ENCODE results near the gene PGAP2. TPM values are rescaled to one million over a fixed set of nuclear protein-coding genes. Genes with fewer than 3 reads are reported as not detected.
"Not testable (repeated sequence)": the region's sequence is repeated elsewhere in the genome, so short reads cannot be mapped to it uniquely, and the experiment has no call there.

Gene PGAP2
- 10 to 100 TPM; 37.6 to 45.9 TPM for total RNA-seq

DNA sequence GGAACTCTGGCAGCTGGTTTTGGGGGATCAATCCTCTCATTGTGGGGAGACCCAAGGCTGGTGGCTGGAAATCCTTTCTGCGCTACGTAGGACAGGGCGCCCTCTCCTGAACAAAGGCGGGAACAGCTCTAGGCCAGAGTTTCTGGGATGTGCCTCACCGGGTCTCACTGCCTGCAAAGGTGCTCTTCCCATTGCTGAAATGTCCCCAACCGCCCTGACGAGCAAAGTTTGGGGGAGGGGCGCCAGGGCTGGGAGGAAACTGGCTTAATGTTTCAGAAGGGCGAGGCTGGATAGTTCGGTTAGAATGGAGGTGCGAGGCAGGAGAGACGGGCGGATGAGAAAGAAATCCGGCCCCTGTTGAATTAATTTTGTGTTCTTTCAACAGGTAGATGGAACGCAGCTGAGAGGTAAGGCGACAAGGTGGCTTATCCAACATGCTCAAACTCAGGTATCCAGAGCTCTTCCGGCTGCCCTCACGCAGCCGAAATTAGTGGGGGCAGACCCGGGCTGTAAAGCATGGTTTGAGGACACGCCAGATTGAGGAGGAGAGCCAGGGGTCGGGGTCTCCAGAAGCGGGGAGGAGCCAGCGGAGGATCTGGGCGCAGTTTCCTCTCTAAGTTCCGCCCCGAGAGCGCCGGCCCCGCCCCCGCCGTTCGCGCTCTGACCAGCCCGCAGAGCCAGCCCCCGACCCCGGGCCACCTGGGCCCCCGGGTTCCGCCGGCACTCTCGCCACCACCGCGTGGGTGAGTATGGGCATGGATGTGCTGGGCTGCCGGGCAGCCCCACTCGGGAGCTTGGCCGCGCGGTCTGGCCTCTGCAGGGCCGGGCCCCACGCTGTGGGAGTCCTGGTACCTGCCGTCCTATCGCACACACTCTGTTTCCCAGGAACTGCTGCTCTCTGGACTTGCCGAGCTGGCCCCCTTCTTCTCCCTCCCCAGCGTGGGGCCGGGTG, at the start of gene PGAP2:
Gene PGAP2 (plus strand): TSS at position 652 of the 952 bp plus-strand sequence. CDS start 2,700 bp downstream, outside the sequence.
- Mint-ChIP-seq H3K36me3 (ENCODE audit: insufficient read depth in 2 of 2) (no peaks in the 10 kb centered on the region), H3K9me3 (no peaks in the 10 kb centered on the region), H3K4me3 (peak within 1 kb of the TSS; percentile 96 to 99), H3K27me3 (ENCODE audit: low read depth) (no peaks in the 10 kb centered on the region), H3K27ac (peak within 1 kb of the TSS; percentile 92), H3K4me1 (ENCODE audit: low read depth) (peaks cover 33% of the 10 kb centered on the region)
- peak; percentile 80 to 85 for ATAC-seq (replicated peaks in 1 of 2)
- peak; percentile 72 to 73 for DNase-seq

DNA sequence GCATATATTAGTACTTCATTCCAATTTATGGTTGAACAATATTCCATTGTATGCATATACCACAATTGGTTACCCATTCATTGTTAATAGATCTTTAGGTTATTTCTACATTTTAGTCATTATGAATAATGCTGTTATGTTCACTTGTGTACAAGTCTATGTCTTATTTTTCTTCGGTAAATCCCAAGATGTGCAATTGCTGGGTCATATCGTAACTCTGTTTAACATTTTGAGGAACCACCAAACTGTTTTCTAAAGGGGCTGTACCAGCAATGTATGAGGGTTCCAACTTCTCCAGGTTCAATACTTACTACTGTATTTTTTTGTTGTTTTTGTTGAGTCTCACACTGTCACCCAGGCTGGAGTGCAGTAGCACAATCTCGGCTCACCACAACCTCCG, 44.1 kb upstream of the PGAP2 start:
- Mint-ChIP-seq H3K4me1 (ENCODE audit: low read depth) (no peaks in the 10 kb centered on the region), H3K27ac (no peak overlapping the region), H3K4me3 (no peak overlapping the region), H3K9me3 (no peaks in the 10 kb centered on the region), H3K27me3 (ENCODE audit: low read depth) (no peaks in the 10 kb centered on the region), H3K36me3 (ENCODE audit: insufficient read depth in 2 of 2) (peaks cover 4 to 48% of the 10 kb centered on the region in 2 donors)
- DNase-seq (no peak), ATAC-seq (replicated peaks in 1 of 2) (no peak)

DNA sequence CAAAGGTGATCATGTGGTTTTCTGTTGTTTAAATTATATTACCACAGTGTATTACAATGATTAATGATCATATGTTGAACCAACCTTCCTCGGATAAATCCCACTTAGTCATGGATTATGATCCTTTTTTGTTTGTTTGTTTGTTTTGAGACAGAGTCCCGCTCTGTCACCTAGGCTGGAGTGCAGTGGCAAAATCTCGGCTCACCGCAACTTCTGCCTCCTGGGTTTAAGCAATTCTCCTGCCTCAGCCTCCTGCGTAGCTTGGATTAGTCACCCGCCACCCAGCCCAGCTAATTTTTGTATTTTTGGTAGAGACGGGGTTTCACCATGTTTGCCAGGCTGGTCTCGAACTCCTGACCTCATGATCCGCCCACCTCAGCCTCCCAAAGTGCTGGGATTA, 41.5 kb upstream of the PGAP2 start:
- not testable (repeated sequence) for ATAC-seq (replicated peaks in 1 of 2); H3K27me3 Mint-ChIP-seq (ENCODE audit: low read depth); H3K27ac Mint-ChIP-seq; H3K4me3 Mint-ChIP-seq; H3K9me3 Mint-ChIP-seq; H3K4me1 Mint-ChIP-seq (ENCODE audit: low read depth); DNase-seq
- peaks cover 4 to 56% of the 10 kb centered on the region in 2 donors for H3K36me3 Mint-ChIP-seq (ENCODE audit: insufficient read depth in 2 of 2)

DNA sequence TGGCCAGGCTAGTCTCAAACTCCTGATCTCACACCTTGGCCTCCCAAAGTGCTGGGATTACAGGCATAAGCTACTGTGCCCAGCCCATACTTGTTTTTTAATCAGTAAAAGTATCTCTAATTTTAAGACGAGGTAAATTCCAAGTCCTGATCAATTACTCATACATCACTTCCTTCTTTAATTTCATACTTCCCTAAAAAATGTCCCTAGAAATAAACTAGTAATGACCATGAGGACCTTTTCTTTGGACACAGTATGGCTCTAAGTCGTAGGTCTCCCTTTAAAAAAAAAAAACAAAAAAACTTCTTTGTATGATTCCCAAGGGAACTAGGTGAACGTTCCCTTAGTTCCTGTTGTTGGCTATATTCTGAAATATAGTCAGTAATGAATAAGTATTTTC, 40.8 kb upstream of the PGAP2 start:
- peaks cover 6 to 57% of the 10 kb centered on the region in 2 donors for H3K36me3 Mint-ChIP-seq (ENCODE audit: insufficient read depth in 2 of 2)

DNA sequence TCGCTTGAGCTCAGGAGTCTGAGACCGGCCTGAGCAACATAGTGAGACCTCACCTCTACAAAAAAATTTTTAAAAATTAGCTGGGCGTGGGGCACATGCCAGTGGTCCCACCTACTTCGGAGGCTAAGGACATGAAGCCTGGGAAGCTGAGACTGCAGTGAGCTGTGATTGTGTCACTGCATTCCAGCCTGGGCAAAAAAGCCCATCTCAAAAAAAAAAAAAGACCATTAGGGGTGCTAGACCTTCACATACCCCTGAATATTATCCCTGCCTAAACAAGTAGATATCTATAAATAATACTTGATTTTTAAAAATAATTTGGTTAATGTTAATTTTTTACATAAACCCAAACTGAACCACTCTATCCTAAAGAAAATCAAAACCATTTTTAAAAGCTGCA, 35.2 kb upstream of the PGAP2 start:
- no peak overlapping the region for H3K27ac Mint-ChIP-seq
- ATAC-seq (replicated peaks in 1 of 2) = no peak
- no peaks in the 10 kb centered on the region for H3K4me1 Mint-ChIP-seq (ENCODE audit: low read depth)
- peaks cover 7 to 54% of the 10 kb centered on the region in 2 donors for H3K36me3 Mint-ChIP-seq (ENCODE audit: insufficient read depth in 2 of 2)
- H3K4me3 Mint-ChIP-seq = no peak overlapping the region
- H3K27me3 Mint-ChIP-seq (ENCODE audit: low read depth) = no peaks in the 10 kb centered on the region
- no peaks in the 10 kb centered on the region for H3K9me3 Mint-ChIP-seq
- DNase-seq = no peak

More for the DNA sequence above, 40.8 kb upstream of the PGAP2 start:
- ATAC-seq (replicated peaks in 1 of 2) (no peak), DNase-seq (no peak)
- Mint-ChIP-seq H3K27me3 (ENCODE audit: low read depth) (no peaks in the 10 kb centered on the region), H3K9me3 (no peaks in the 10 kb centered on the region), H3K4me3 (no peak overlapping the region), H3K4me1 (ENCODE audit: low read depth) (no peaks in the 10 kb centered on the region), H3K27ac (no peak overlapping the region)

DNA sequence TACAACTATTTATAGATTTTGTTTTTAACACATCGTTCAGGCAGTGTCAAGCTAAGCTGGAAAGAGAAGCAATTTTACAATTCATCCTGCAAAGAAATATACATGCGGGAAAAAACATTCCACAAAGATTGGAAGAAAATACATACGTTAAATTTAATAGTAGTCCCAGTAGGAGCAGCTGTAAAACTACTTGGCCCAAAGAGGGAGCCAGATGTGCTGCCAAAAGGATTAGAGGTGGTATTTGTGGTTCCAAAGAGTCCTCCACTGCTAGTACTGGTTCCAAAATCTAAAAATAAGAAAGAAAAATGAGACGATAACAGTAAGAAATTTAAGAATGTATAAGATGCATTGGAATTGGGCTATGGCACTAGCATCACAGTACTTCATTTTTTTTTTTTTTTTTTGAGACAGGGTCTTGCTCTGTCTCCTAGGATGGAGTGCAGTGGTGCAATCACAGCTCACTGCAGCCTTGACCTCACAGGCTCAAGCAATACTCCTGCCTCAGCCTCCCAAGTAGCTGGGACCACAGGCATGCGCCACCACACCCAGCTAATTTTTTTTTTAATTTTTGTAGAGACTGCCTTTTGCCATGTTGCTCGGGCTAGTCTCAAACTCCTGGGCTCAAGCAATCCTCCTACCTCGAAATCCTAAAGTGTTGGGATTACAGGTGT, 32.5 kb upstream of the PGAP2 start:
- Mint-ChIP-seq H3K9me3 (no peaks in the 10 kb centered on the region), H3K4me3 (no peak overlapping the region), H3K27ac (no peak overlapping the region), H3K4me1 (ENCODE audit: low read depth) (peaks cover 9% of the 10 kb centered on the region), H3K27me3 (ENCODE audit: low read depth) (no peaks in the 10 kb centered on the region), H3K36me3 (ENCODE audit: insufficient read depth in 2 of 2) (peaks cover 11 to 53% of the 10 kb centered on the region in 2 donors)
- no peak for ATAC-seq (replicated peaks in 1 of 2)
- DNase-seq = no peak

DNA sequence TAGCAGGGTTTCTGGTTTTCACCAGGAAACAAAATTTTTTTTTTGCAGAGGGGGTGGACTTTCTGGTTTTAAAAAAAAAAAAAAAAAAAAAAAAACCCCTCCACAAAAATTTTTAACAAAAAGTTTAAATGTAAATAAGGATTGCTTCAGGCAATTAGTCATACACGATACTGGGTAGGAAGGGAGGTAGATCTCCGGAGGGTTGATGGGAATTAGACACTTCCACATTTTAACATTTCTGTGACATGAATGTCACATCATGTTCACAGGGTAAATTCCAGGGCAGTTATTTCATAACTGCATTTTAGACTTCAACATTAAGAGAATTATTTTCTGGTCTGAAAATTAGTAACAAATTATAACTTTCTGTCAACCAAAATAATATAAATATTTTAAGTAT, 26.9 kb upstream of the PGAP2 start:
- no peaks in the 10 kb centered on the region for H3K9me3 Mint-ChIP-seq
- H3K27ac Mint-ChIP-seq = peak overlapping the region; percentile 65
- ATAC-seq (replicated peaks in 1 of 2) = no peak
- DNase-seq = no peak
- peak overlapping the region; percentile 17 to 32 for H3K4me3 Mint-ChIP-seq
- peaks cover 63% of the 10 kb centered on the region for H3K4me1 Mint-ChIP-seq (ENCODE audit: low read depth)
- H3K36me3 Mint-ChIP-seq (ENCODE audit: insufficient read depth in 2 of 2) = peaks cover 9 to 42% of the 10 kb centered on the region in 2 donors
- H3K27me3 Mint-ChIP-seq (ENCODE audit: low read depth) = no peaks in the 10 kb centered on the region

DNA sequence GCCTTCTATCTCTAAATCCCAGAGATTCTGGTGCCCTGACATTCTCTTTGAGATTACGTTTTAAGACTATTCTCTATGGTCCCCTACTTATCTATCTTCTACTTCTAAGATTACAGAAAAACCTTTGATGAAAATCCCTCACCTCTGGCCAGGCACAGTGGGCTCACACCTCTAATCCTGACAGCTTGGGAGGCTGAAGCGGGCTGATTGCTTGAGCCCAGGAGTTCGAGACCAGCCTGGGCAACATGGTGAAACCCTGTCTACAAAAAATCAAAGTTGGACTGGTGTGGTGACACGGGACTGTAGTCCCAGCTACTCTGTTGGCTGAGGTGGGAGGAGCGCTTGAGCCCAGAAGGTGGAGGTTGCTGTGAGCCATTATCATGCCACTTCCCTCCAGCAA, 25.4 kb upstream of the PGAP2 start:
- H3K4me3 Mint-ChIP-seq = peak overlapping the region; percentile 15 to 32
- no peaks in the 10 kb centered on the region for H3K9me3 Mint-ChIP-seq
- H3K27ac Mint-ChIP-seq = peak overlapping the region; percentile 65
- H3K27me3 Mint-ChIP-seq (ENCODE audit: low read depth) = no peaks in the 10 kb centered on the region
- H3K4me1 Mint-ChIP-seq (ENCODE audit: low read depth) = peaks cover 78% of the 10 kb centered on the region
- H3K36me3 Mint-ChIP-seq (ENCODE audit: insufficient read depth in 2 of 2) = peaks cover 9 to 40% of the 10 kb centered on the region in 2 donors
- no peak for DNase-seq
- ATAC-seq (replicated peaks in 1 of 2) = no peak

DNA sequence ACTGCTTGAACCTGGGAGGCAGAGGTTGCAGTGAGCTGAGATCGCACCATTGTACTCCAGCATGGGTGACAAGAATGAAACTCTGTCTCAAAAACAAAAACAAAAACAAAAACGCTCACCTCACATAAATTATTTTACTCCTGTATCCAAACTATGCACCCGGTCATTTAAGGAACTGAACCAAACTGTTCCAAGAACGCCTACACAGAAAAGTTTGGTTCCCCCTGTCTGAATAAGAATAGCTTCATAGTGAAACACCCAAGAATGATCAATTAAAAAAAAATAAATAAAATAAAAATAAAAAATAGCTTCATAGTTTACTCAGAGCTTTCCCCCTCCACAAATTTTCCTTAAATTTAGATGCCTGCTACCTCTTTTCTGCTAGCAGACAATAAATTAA, 24.7 kb upstream of the PGAP2 start:
- peak overlapping the region; percentile 91 for H3K27ac Mint-ChIP-seq
- H3K27me3 Mint-ChIP-seq (ENCODE audit: low read depth) = no peaks in the 10 kb centered on the region
- peaks cover 3 to 35% of the 10 kb centered on the region in 2 donors for H3K36me3 Mint-ChIP-seq (ENCODE audit: insufficient read depth in 2 of 2)
- peaks cover 81% of the 10 kb centered on the region for H3K4me1 Mint-ChIP-seq (ENCODE audit: low read depth)
- ATAC-seq (replicated peaks in 1 of 2) (no peak), DNase-seq (no peak)
- peak overlapping the region; percentile 22 to 72 for H3K4me3 Mint-ChIP-seq
- H3K9me3 Mint-ChIP-seq = no peaks in the 10 kb centered on the region

DNA sequence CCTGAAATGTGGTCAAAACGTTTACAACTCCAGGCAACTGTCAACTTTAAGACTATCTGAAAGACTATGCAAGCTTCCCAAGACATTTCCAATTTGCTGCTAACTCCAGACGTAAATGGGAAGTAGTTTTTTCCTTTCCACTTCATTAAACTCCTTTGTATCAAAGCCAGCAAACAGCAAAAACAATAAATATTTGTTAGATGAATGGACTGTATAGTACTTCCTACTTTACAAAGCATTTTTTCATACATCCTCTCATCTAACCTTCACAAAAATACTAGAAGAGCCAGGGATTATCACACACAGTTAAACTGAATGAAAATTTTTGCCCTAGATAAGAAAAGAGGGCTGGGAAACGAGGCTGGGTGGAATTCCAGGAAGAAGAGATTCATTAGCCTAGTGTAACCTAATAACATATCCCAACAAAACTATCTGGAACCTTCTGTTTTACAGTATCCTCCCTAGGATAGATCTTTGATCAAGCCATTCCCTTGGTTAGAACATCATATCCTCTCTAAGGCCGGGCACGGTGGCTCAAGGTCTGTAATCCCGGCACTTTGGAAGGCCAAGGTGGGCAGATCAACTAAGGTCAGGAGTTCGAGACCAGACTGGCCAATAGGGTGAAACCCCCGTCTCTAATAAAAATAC, 21.5 kb upstream of the PGAP2 start:
- ATAC-seq (replicated peaks in 1 of 2) (no peak), DNase-seq (no peak)
- H3K4me1 Mint-ChIP-seq (ENCODE audit: low read depth) = peaks cover 87% of the 10 kb centered on the region
- peak overlapping the region in 1 of 2 donors; percentile 67 for H3K4me3 Mint-ChIP-seq
- H3K9me3 Mint-ChIP-seq = no peaks in the 10 kb centered on the region
- H3K27ac Mint-ChIP-seq = peak overlapping the region; percentile 79
- H3K27me3 Mint-ChIP-seq (ENCODE audit: low read depth) = no peaks in the 10 kb centered on the region
- H3K36me3 Mint-ChIP-seq (ENCODE audit: insufficient read depth in 2 of 2) = peaks cover 1 to 22% of the 10 kb centered on the region in 2 donors

DNA sequence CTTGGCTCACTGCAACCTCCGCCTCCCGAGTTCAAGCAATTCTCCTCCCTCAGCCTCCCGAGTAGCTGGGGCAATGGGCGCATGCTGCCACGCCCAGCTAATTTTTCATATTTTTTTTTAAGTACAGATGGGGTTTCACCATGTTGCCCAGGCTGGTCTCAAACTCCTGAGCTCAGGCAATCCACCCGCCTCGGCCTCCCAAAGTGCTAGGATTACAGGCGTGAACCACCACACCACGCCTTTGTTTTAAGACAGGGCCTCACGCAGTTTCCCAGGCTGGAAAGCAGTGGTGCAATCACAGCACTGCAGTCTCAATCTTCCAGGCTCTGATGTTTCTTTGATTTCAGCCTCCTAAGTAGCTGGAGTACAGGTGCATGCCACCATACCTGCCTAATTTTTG, 14.0 kb upstream of the PGAP2 start:
- H3K9me3 Mint-ChIP-seq; H3K27me3 Mint-ChIP-seq (ENCODE audit: low read depth); DNase-seq; ATAC-seq (replicated peaks in 1 of 2): not testable (repeated sequence)
- Mint-ChIP-seq H3K27ac (peak overlapping the region; percentile 11), H3K4me3 (peak overlapping the region in 1 of 2 donors; percentile 47), H3K4me1 (ENCODE audit: low read depth) (peaks cover 76% of the 10 kb centered on the region), H3K36me3 (ENCODE audit: insufficient read depth in 2 of 2) (peaks cover 12 to 31% of the 10 kb centered on the region in 2 donors)

DNA sequence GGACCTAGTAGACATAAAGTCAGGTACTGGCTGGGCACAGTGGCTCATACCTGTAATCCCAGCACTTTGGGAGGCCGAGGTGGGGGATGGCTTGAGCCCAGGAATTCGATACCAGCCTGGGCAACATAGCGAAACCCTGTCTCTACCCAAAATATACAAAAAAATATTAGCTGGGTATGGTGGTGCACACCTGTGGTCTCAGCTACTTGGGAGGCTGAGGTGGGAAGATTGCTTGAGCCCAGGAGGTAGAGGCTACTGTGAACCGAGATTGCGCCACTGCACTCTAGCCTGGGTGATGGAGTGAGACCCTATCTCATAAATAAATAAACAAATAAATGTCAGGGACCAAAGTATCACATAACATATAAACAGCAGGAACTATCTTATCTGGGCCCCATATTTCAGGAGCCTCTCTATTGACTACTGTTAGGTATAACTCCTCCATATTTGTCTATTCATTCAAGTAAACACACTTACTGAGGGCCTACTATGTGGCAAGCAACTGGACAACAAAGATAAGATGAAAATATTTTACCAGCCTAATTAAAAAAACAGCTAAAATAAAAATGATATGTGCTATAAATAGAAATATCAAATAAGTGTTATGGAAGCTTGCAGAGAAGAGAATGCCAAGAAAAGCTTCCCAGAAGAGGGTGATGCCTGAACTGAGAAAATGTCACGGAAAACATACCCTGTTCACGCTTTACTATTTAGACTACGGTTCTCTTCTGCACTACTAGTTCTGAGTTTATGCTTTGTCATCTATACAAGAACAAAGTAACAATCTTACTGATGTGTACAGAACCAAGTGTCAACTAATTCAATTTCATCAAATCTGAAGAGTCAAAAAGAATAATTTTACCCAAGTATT, 13.0 kb upstream of the PGAP2 start:
- no peak for DNase-seq
- Mint-ChIP-seq H3K27me3 (ENCODE audit: low read depth) (no peaks in the 10 kb centered on the region), H3K4me3 (peak overlapping the region; percentile 92 to 98), H3K4me1 (ENCODE audit: low read depth) (peaks cover 71% of the 10 kb centered on the region), H3K9me3 (no peaks in the 10 kb centered on the region), H3K36me3 (ENCODE audit: insufficient read depth in 2 of 2) (peaks cover 12 to 30% of the 10 kb centered on the region in 2 donors), H3K27ac (peak overlapping the region; percentile 99)
- no peak for ATAC-seq (replicated peaks in 1 of 2)

All from activated T-cell treated with anti-CD3 and anti-CD28 coated beads, Interleukin-2, amount 50 U/mL, for 72 hours (primary cell).